Neutrophil (primary cell): ENCODE measurements around the gene MAG.

Experiments used
- H3K27ac ChIP-seq: fragments of 200-600 bp; sonication (generic); 2 replicates; pipeline ENCODE4 v1.5.1; 2016; ENCODE audit warnings: mild to moderate bottlenecking, moderate library complexity
- H3K27me3 ChIP-seq: fragments of 200-600 bp; sonication (generic); 2 replicates; pipeline ENCODE4 v1.6.0; 2016; ENCODE audit warnings: mild to moderate bottlenecking
- H3K36me3 ChIP-seq: fragments of 200-600 bp; sonication (generic); 2 replicates; pipeline ENCODE4 v1.5.1; 2017
- H3K4me1 ChIP-seq, 2 experiments: fragments of 200-600 bp in 1 of 2; sonication (generic) in 1 of 2; 1 replicate in 1 of 2; 2 replicates in 1 of 2; pipeline versions ENCODE4 v1.5.1 to v1.6.1; 2013 to 2016; ENCODE audit warnings: low read depth in 1 of 2, low read length in 1 of 2, mild to moderate bottlenecking in 1 of 2, moderate library complexity in 1 of 2; ENCODE audit not compliant: control insufficient read depth in 1 of 2, insufficient read depth in 1 of 2
- H3K4me3 ChIP-seq, 2 experiments: fragments of 200-600 bp in 1 of 2; sonication (generic) in 1 of 2; 1 replicate in 1 of 2; 2 replicates in 1 of 2; pipeline ENCODE4 v1.5.1; 2013 to 2016; ENCODE audit warnings: low read depth in 1 of 2, low read length in 1 of 2, mild to moderate bottlenecking in 1 of 2, moderate library complexity in 1 of 2
- H3K9me3 ChIP-seq: fragments of 200-600 bp; sonication (generic); 2 replicates; pipeline ENCODE4 v1.5.1; 2016
- CTCF ChIP-seq: fragments of 200-600 bp; sonication (generic); IDR thresholded peaks from 2 replicates; pipeline ENCODE4 v1.5.1; 2016; ENCODE audit warnings: antibody characterized with exemption

The MAG gene

DNA sequence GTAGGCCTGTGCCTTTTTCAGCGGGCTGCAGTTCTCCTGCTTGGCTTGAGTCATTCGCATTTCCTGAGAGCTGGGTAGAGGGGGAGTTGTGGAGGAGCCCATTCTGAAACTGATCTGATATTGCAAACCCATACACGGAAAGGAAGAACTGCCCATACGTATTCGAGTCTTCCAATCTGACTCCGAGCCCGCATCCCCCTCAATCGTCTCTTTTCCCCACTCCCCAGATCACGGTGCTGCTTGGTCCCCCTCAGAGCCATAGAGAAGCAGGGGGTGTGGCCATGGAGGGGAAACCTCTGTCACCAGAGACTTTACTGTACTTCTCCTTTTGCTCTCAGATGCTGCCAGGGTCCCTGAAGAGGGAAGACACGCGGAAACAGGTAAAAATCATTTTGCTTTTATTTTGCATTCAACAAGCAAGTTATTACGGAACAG is 36.9 kb downstream of the MAG start, which contains the start of gene CD22:
Gene CD22 (plus strand): TSS at position 337 of the 435 bp plus-strand sequence. CDS start 2,854 bp downstream, outside the sequence.
- no peak for TF ChIP-seq CTCF
- peaks cover 16% of the 10 kb centered on the region for H3K27me3 ChIP-seq

GRCh38 chr19:35329323-35329722 is 37.4 kb downstream of the MAG start:
- no peak for TF ChIP-seq CTCF
- no peak overlapping the region for H3K4me3 ChIP-seq
- no peaks in the 10 kb centered on the region for H3K9me3 ChIP-seq
- H3K27ac ChIP-seq: no peak overlapping the region
- no peaks in the 10 kb centered on the region for H3K36me3 ChIP-seq
- peaks cover 16% of the 10 kb centered on the region for H3K27me3 ChIP-seq
- H3K4me1 ChIP-seq: peaks cover 7 to 9% of the 10 kb centered on the region in 2 experiments

More for the DNA sequence above, 36.9 kb downstream of the MAG start, which contains the start of gene CD22:
- H3K27ac ChIP-seq: no peak within 1 kb of the TSS
- H3K36me3 ChIP-seq: no peaks in the 10 kb centered on the region
- H3K4me1 ChIP-seq: peaks cover 10 to 14% of the 10 kb centered on the region in 2 experiments
- no peak within 1 kb of the TSS for H3K4me3 ChIP-seq
- H3K9me3 ChIP-seq: no peaks in the 10 kb centered on the region

- TF ChIP-seq CTCF: no peak
- Histone ChIP-seq H3K9me3 (no peaks in the 10 kb centered on the region), H3K27ac (no peak overlapping the region), H3K4me3 (no peak overlapping the region), H3K36me3 (no peaks in the 10 kb centered on the region), H3K27me3 (peaks cover 16% of the 10 kb centered on the region), H3K4me1 (peaks cover 6 to 7% of the 10 kb centered on the region in 2 experiments)
Observed at GRCh38 chr19:35330475-35330874, 38.5 kb downstream of the MAG start.

GRCh38 chr19:35331551-35332214 is 39.7 kb downstream of the MAG start:
- Histone ChIP-seq H3K27me3 (peaks cover 16% of the 10 kb centered on the region), H3K27ac (no peak overlapping the region), H3K4me1 (peaks cover 6 to 7% of the 10 kb centered on the region in 2 experiments), H3K9me3 (no peaks in the 10 kb centered on the region), H3K4me3 (no peak overlapping the region), H3K36me3 (no peaks in the 10 kb centered on the region)
- no peak for TF ChIP-seq CTCF

DNA sequence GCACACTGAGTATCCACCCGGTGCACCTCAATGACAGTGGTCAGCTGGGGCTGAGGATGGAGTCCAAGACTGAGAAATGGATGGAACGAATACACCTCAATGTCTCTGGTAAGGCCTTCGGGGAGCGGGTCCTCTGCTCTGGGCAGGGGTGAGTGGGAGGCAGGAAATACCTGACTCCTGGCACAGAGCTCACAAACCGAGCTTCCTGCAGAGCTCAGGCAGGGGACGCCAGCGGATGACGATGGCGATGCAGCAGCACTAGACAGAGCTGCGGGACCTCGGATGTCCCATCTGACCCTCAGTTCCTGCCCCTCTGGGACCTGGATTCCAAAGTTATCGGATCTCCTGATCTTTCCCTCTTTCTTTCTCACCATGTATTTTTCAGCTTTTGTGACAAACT is 40.9 kb downstream of the MAG start:
- Histone ChIP-seq H3K4me1 (peaks cover 6 to 7% of the 10 kb centered on the region in 2 experiments), H3K9me3 (no peaks in the 10 kb centered on the region), H3K27me3 (peaks cover 16% of the 10 kb centered on the region), H3K4me3 (no peak overlapping the region), H3K27ac (no peak overlapping the region), H3K36me3 (no peaks in the 10 kb centered on the region)
- no peak for TF ChIP-seq CTCF
